Mesenteric fat pad (tissue), 1 donor: Measurements from ENCODE around the gene BEND7. TPM values are rescaled to one million over a fixed set of nuclear protein-coding genes. Genes with fewer than 3 reads are reported as not detected.
"Not testable (repeated sequence)": the region's sequence is repeated elsewhere in the genome, so short reads cannot be mapped to it uniquely, and the experiment has no call there.

ENCODE experiments used
- DNase-seq: peaks from one replicate; pipeline ENCODE4 v3.0.0-alpha.2; 2020; ENCODE audit warnings: low spot score
- total RNA-seq: library from RNA; stranded (reverse); fragmentation: NEBNext Ultra II Directional; extraction: Animal tissue kit (Norgen Biotek cat#: 25700); gene quantifications from one replicate; pipeline ENCODE4 v1.2.1, GENCODE V29; 2021
- donor health status: DM: yes; HTN: yes; CAD: no.

BEND7 gene
- total RNA-seq, 1 donor from 2014 or later = 26.8 TPM

DNA sequence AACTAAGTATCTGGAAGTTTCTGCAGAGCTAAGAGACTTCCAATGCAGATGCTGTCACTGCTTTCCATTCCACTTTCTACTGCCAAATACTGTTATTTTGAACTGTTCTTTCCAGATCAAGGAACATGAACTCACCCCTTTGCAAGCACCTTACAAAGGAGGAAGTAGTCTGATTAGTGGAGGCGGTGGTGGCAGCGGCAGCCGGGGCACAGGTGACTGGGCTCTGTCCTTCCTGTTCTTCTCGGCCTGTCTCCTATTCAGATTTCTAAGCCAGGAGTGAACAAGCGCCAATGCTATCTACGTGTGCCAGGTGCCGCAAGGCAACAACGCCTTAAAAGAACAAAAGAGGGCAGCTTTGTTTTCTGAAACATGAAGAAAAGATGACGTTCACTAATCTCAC, 44.9 kb downstream of the BEND7 start:
- no peak for DNase-seq

DNA sequence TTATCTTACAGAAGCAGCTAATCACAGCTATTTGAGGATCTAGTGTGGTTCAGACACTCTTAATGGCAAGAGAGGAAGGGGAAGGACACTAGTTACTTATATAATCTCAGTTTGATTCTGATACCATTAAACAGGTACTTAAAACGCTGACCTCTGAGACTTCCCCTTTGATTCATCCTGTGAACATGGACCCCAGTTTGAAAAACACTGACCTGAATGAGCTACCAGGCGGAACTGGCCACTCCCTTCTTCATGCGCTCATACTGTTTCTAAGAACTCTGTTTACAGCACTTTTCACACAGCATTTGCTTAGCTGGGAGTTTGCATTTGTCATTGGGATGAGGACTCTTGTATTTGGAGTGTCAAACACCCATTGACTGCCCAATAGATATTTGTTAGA, 45.7 kb downstream of the BEND7 start:
- no peak for DNase-seq

DNA sequence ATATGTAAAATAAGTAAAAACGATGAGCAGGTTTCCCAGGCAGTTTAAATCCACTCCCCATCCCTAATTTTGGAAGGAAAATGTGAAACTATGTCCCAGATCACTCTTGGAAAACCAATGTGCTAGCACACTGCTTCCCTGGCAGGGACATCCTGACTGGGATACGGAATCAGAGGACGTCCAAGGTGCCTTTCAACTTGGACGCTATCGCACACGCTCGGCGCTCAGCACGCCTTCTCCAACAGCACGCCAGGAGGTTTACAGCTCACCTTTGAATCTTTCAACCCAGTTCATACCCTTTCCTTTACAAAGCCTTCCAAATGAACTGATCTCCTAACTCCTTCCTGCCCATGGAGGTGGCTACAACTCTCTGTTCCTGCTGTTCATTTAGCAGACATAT, 47.1 kb downstream of the BEND7 start:
- no peak for DNase-seq

DNA sequence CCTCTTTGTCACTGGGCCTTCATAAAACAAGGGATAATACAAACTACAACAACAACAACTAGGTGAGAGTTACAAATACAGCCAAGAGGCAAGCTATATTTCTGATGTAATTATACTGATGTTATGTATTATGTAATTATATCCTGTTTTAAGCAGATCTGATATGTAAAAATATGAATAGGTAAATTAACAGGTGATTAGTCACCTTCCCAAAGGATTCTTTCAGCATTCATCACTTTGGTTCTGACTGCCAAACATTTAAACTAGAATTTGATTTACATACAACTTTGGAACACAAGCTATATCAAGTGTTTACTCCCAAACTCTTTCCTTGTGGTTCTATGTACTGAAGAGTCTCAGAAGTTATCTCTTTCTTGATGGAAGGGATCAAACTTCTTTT, 53.7 kb downstream of the BEND7 start:
- DNase-seq = no peak

DNA sequence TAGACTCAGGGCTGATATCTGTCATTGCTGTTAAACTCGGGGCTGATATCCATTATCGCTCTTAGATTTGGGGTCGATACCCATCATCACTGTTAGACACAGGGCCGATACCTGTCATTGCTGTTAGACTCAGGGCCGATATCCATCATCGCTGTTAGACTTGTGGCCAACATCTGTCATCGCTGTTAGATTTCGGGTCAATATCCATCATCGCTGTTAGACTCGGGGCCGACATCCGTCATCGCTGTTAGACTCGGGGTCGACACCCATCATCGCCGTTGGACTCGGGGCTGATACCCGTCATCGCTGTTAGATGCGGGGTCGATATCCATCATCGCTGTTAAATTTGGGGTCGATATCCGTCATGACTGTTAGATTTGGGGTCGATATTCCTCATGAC, 54.8 kb downstream of the BEND7 start:
- no peak for DNase-seq

DNA sequence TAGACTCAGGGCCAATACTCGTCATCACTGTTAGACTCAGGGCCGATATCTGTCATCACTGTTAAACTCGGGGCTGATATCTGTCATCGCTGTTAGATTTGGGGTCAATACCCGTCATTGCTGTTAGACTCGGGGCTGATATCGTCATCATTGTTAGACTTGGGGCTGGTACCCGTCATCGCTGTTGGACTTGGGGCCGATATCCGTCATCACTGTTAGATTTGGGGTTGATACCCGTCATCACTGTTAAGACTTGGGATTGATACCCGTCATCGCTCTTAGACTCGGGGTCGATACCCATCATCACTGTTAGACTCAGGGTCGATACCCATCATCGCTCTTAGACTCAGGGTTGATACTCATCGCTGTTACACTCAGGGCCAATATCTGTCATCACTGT, 56.5 kb downstream of the BEND7 start:
- no peak for DNase-seq

DNA sequence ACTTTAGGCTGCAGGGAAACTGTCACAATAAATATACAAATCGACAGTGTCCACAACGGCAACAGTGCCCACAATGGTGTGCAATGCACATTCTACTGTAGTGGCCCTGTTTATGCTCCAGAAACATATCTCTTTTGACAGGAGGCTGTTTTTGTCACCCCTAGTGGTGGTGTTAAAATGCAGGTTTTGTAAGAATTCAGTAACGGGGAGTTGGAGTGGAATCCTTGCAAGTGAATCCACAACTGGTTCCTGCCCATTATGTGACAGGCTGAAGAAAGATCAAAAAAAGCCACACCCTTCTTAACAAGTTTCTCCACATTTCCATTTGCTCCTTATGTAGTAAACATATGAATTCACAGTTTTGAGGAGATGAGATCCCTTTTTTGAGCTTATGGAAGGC, 58.5 kb downstream of the BEND7 start:
- no peak for DNase-seq

DNA sequence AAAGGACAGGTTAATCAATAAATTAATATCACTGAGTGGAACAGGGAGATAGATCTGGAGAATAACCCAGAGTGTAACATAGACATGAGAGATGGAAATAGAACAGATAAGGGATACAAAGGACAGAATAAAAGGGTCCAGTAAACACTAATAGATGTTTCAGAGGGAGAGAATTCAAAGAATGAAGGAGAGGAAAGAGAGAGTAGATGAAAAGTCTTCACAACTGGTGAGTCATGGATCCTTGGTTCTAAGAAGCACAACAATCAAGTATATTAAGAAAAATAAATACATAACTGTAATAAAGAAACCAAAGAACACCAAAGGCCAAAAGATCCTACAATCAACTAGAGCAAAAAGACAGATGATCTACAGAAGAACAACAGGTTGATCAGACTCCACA, 66.3 kb downstream of the BEND7 start:
- no peak for DNase-seq

DNA sequence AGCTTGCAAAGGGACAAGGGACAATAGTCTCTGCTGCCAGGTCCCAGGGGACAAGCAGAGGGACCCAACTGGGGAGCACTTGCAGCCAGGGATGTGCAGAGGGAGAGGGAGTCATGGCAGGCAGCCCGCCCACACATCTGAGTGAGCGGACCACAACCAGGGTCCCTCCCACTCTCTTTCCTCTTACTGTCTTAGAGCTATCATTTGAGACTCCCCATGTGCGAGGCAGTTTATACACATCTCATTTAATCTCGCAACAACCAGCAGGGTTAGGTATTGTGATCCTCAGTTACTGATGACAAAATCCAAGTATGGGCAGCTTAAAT, 70.2 kb downstream of the BEND7 start:
- DNase-seq = no peak

DNA sequence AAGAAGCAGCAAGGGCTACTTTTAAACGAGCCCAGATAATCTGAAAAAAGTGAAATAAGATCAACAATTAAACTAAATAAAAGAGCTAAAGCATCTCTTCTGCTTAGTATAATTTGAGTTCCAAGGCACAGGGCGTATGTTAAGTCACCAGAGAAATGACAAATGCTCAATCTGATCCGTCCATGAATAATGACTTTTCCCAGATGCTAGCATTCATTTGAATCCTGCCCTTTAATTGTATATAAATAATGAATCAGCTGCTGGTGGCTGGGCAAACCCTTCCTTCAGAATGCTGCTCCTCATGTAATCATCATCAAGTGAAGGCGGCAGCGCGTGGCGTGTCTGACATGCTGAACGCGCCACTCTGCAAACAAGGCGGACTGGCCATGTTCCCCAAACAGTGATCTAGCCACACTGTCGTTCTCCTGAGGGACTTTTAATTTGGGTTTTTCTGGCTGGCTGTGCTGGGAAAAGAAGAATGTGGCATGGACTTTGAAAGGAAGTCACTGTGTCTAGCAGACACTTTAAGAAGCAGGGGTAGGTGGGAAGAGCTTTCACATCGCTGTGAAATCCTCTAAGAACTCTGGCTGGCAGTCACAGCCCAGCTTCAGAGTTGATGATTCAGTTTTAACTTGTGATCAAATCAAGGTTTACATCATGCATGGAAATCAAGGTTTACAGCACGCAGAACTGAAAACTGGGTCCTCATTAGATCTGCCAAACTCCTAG, 70.7 kb downstream of the BEND7 start:
- DNase-seq = no peak

DNA sequence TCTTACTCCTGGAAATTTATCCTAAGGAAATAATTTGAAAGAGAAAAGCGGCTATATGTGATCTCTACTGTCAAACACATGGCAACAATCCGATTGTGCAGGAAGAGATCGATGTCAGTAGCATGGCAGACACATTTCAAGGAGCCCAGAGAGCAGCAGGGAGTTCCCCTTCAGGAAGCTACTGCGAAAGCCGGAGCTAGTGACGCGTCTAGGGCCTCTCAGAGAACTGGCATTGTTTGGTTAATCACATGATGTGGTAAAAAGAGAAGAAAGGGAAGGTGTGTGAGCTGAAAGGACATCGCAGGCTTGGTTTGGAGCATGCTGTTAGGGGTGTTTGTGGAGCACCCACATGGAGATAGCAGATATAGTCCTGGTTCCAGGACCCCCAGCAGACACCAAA, 74.9 kb downstream of the BEND7 start:
- DNase-seq = no peak

DNA sequence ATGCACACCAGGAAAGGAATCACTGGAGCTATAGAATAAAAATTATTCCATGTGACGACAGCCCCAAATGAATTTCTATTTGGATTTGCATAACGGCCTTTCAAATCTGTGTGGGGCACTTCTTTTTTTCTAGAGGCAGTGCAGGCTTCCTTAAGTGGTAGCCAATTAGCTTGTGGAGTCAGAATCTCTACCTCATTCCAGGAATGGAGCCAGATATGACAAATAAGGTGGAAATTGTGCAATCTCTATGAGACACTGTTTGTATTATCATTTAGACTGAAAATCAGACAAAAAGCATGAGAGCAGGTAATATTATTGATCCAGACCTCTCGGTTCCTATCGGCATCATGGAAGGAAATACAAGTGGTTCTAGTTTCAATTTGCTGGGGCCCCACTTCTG, 78.7 kb downstream of the BEND7 start:
- DNase-seq = no peak

DNA sequence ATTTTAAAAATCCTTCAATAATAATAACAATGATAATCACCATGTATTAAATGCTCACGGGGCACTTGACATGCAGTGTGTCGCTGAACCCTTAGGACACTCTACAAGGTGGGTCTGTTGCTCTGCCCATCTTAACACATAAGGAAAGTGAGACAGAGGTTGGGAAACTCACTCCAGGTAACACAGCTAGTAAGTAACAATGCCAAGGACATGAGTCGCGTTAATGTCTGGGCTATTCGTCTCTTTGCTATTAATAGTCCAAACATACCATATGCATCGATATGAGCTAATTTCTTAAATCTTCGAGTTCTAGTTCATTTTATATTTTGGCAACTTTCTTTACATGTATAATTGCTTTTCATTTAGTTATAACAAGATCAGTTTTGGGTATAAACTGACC, 79.5 kb downstream of the BEND7 start:
- DNase-seq = no peak

DNA sequence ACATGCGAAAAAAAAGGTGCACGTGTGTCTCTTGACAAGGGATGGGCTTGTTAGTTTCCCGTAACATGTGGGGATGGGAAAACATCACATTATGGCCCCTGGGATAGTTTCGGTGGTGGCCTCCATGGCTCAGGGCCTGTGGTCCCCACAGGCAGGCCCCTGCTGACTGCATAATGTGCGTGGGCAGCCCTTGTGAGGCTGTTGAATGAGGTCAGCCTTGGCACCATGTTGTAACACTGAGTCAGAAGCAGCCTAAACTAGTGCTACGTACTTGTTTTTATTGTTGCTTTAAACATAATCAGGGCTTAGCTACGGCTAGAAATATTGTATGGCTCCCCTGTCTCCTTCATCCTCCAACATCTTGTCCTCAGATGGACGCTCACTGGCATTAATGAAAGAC, 80.6 kb downstream of the BEND7 start:
- DNase-seq = no peak

DNA sequence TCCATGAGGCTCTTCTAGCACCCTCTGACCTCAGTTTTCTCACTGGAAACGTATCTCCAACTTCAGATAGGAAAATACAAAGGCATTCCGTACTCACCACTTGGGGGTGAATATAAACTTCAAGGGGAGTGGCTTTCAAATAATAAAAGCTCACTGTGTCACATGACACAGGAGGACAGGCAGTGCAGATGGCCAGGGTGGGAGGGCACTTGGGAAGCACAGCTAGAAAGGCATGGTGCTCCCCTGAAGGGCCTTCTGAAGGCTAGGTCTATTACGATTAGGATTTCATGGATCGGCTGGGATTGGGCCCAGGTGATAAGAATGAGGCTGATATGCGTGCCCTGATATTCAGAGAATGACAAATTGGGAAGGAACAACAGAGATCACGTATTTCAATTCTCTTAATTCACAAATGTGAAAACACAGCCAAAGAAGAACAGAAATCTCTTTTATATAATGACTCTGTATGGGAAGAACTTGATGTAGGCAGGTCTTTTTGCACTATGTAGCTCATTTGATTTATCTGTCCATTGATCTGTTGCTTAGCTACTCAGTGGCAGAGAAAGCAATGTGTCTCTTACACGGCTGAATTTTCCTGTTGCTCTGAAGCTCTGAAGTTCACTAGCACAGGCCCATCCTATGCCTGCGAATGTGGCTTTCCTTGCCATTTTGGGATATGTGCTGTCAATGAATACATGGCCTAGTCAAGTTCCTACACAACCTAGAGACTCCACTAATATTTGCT, 83.0 kb downstream of the BEND7 start:
- no peak for DNase-seq

DNA sequence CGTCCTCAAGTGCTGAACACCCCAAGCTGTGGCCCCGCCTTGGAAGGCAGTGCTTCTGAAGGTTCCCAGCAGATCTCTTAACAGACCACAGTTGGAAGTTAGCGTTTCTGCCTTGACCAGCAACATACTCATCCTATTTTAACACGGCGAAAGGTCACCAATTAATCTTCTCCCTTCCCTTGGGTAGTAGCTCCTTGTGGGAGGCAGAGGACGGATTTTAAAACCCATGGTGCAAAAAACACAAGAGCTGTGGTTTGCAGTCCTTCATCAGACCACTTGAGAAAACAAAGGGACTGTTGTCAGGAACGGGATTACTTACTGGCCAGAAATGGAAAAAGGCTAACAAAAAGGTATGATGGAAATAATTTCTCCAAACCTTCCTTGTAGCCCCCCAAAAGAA, 87.3 kb downstream of the BEND7 start:
- no peak for DNase-seq

DNA sequence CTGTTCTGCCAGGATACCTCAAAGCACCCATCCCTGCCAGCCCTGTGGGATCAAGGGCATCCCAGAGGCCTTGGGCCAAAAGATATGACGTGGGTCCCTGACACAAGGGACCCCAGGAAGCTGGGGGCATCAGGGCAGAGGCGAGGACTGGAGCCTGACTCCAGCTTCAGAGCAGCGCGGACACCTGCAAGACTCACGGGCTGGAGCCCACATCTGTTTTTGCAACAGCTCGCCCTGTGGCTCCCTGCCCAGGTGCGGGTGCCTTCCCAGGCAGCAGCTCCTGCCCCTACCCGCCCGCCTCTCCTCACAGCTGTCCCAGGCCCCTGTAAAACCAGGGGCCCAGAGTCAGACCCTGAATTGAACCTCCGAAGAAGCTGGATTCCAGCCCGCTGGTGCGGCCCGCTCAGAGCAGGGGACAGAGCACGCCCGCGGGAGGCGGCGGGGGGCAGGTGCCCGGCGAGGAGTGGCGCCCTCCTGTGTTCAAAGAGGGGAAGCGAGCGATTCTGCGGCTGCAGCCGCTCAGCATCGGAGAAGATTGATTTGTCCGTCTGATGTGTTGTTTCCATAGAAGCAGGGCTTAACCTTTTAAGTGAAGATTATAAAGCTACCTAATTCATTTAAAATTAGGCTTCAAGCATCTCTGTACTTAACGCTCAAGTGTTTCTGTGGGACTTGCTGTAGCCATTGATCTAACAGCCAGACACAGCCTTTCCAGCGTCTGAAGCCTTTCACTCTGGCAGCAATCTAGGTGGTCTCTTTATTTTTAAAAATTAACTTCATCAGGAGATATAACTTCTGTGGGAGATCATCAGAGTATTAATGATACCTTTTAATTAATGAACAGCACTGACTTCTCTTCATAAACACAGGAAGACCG, 88.4 kb downstream of the BEND7 start:
- DNase-seq = no peak

DNA sequence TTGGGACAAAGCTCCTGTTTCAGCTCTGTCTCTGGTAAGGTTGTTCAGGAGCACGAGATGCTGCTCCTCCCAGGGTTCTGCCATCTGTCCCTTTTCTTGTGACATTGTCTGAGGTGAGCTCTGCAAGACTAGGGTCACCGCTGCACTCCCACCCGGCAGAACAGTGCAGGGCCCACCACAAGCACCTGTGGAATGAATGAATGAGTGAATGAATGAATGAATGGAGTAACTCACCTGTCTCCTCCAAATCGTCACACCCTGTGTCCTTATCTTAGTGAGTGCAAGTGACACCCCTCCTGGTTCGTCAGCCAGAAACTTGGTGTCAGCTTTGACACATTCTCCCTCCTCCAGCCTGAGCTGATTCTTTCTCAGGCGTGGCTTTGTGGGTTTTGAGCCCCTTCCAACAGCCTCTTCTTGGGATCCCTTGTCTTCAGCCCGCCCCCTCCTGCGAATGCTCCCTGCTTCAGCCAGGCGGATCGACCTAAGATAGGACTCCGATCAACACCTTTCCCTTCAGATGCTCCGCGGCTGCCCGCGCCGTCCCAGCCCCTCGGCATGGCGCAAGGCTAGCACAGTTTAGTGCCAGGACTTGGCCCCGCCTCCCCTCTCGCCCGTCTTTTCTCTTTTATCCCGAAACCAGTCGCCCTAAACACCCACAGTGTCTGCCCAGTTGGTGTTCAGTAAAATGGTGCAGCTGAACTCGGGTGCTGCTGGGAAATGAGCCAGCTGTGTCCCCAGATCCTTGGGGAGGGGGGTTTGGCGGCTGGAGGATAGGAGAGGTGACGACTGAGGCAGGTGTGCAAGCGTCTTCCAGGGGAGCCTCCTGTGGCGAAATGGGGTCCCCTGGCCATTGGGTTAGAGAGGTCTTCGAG, 89.3 kb downstream of the BEND7 start:
- DNase-seq = peak; percentile 88

DNA sequence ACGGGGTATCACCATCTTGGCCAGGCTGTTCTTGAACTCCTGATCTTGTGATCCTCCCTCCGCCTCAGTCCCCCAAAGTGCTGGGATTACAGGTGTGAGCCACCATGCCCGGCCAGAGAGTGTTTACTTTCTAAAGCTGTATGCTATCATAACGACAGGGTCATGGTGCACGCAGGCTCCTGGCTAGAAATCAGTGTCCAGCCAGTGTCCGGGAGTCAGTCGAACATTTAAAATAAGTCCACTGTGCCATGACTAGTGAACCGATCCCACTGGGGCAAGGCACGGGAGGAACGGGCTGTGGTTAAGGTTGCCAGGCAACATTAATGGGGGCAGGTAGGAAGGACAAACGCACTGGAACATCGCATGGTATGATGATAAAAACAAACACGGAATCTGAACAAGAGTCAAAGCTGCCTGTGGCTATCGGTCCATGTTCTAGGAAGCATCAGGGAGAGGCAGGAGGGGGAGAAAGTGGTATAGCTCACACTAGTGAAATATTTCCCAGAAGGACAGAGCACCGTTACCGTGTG, 91.7 kb downstream of the BEND7 start:
- peak; percentile 85 for DNase-seq

DNA sequence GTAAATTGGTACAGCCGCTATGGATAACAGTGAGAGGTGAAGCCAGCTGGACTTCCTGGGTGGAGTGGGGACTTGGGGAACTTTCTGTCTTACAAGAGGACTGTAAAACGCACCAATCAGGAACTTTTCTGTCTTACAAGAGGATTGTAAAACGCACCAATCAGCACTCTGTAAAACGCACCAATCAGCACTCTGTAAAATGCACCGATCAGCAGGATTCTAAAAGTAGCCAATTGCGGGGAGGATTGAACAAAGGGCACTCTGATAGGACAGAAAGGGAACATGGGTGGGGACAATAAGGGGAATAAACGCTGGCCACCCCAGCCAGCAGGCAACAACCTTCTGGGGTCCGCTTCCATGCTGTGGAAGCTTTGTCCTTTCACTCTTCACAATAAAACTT, 100.9 kb downstream of the BEND7 start:
- DNase-seq = not testable (repeated sequence)

DNA sequence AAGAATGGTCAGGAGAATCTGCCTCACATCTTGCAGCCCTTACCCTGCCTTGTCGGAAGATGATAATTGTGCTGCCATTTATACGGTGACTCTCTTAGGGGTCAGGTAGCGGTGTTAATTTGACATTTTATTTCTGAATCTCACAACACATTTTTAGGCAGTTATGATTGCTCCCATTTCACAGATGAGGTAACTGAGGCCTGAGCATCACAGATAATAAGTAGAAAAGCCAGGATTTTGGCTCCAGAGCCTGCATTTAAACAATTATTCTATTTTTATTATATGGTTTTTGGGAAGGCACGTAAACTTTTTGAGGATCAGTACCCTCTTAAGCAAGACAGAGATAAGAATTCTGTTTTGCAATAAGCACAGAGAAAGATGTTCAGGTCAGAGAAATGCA, 103.4 kb downstream of the BEND7 start:
- DNase-seq = no peak
